Right lobe of liver (tissue), 4 donors: ENCODE data around the gene HS1BP3.

ENCODE experiments used
- CTCF ChIP-seq, 4 donors: fragments of 200-600 bp in 3 of 4; fragments of 450-650 bp in 1 of 4; IDR thresholded peaks; one replicate each; pipeline versions ENCODE4 v1.5.1 to v1.8.0; 2016 to 2022; ENCODE audit warnings: antibody characterized with exemption in 4 of 4, mild to moderate bottlenecking in 2 of 4
- POLR2A ChIP-seq: fragments of 450-650 bp; IDR thresholded peaks from one replicate; pipeline ENCODE4 v1.6.1; 2017; ENCODE audit warnings: antibody characterized with exemption, mild to moderate bottlenecking
- donor health status: DM: no; HTN: no; CAD: no.
- donor health status: DM: no; HTN: no; CAD: no.
- donor health status: DM: no; HTN: yes; CAD: no.

GRCh38 chr2:20649576-20649975 lies 1.3 kb downstream of the HS1BP3 start:
- TF ChIP-seq CTCF (IDR thresholded peaks at IDR 0.05) (no peak), POLR2A (no peak)
